Panc1 (cell line): ENCODE results near the gene RBL1.

ENCODE experiments used
- POLR2AphosphoS5 ChIP-seq: IDR thresholded peaks from 2 replicates; pipeline ENCODE4 v1.6.1; 2012; ENCODE audit warnings: mild to moderate bottlenecking, low read depth, low read length, moderate library complexity
- SIN3A ChIP-seq: IDR thresholded peaks from 2 replicates; pipeline ENCODE4 v1.6.1; 2012; ENCODE audit warnings: low read depth, mild to moderate bottlenecking, low read length, moderate library complexity, borderline replicate concordance; ENCODE audit not compliant: insufficient read depth

DNA sequence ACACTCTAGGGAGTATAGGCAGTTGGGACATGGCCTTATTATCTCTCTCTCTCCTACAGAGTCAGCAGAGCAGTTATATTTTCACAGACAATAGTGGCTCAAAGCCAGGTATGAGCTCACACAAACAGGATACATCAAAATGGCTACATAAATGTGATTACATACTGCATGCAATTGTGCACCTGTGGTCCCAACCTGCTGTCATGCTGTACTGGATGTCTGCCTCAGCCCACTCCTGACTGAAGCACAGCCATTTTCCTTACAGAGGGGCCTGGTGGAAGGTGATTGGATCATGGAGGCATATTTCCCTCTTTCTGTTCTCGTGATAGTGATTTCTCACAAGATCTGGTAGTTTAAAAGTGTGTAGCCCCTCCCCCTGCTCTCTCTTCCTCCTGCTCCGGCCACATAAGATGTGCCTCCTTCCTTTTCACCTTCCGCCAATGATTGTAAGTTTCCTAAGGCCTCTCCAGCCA, 107.3 kb downstream of the RBL1 start:
- TF ChIP-seq POLR2AphosphoS5 (no peak), SIN3A (no peak)
